Stimulated activated naive CD8-positive, alpha-beta T cell treated with anti-CD3 and anti-CD28 coated beads, Interleukin-15, amount 100 ng/mL, for 72 hours (primary cell): ENCODE measurements around the gene MINDY3.

Source experiments
- ATAC-seq: fragments of 150-1000 bp; cut with Tn5 transposase; 2 replicates; pipeline ENCODE4 v1.10.0; 2021; ENCODE audit warnings: mild to moderate bottlenecking, moderate library complexity
- DNase-seq, 2 donors: peaks; one replicate each; pipeline ENCODE4 v3.0.0; 2021 to 2022
- H3K27ac Mint-ChIP-seq, 2 donors: one replicate each; pipeline ENCODE4 v1.8.0; 2022; ENCODE audit warnings: mild to moderate bottlenecking in 2 of 2, mixed read lengths in 2 of 2, moderate library complexity in 2 of 2
- H3K27me3 Mint-ChIP-seq: one replicate; pipeline ENCODE4 v1.8.0; 2022; ENCODE audit warnings: mixed read lengths
- H3K4me1 Mint-ChIP-seq: one replicate; pipeline ENCODE4 v1.8.0; 2022; ENCODE audit warnings: mild to moderate bottlenecking, mixed read lengths
- H3K4me3 Mint-ChIP-seq, 2 donors: one replicate each; pipeline ENCODE4 v1.8.0; 2022; ENCODE audit warnings: mild to moderate bottlenecking in 2 of 2, mixed read lengths in 2 of 2, moderate library complexity in 1 of 2
- H3K9me3 Mint-ChIP-seq, 2 donors: one replicate each; pipeline ENCODE4 v1.8.0; 2022; ENCODE audit warnings: mixed read lengths in 2 of 2

Gene MINDY3

GRCh38 chr10:15842556-15843169 is 17.6 kb downstream of the MINDY3 start:
- H3K4me3 Mint-ChIP-seq, result no peak overlapping the region
- DNase-seq (no peak), ATAC-seq (no peak)
- no peaks in the 10 kb centered on the region for H3K9me3 Mint-ChIP-seq
- H3K4me1 Mint-ChIP-seq, result peaks cover 25% of the 10 kb centered on the region
- no peaks in the 10 kb centered on the region for H3K27me3 Mint-ChIP-seq
- H3K27ac Mint-ChIP-seq, result peak overlapping the region in 1 of 2 donors; percentile 57

- H3K9me3 Mint-ChIP-seq, result no peaks in the 10 kb centered on the region
- ATAC-seq, result no peak
- no peak overlapping the region for H3K27ac Mint-ChIP-seq
- H3K27me3 Mint-ChIP-seq, result no peaks in the 10 kb centered on the region
- H3K4me3 Mint-ChIP-seq, result no peak overlapping the region
- peaks cover 25% of the 10 kb centered on the region for H3K4me1 Mint-ChIP-seq
- DNase-seq, result no peak
These were observed 18.6 kb downstream of the MINDY3 start for GRCh38 chr10:15841696-15842095.

- H3K27me3 Mint-ChIP-seq, result no peaks in the 10 kb centered on the region
- DNase-seq, result no peak
- H3K9me3 Mint-ChIP-seq, result no peaks in the 10 kb centered on the region
- H3K27ac Mint-ChIP-seq, result no peak overlapping the region
- H3K4me3 Mint-ChIP-seq, result no peak overlapping the region
- H3K4me1 Mint-ChIP-seq, result peaks cover 11% of the 10 kb centered on the region
- no peak for ATAC-seq
These were observed 23.5 kb downstream of the MINDY3 start for GRCh38 chr10:15836807-15837206.

- peaks cover 18% of the 10 kb centered on the region for H3K4me1 Mint-ChIP-seq
These were observed 30.8 kb downstream of the MINDY3 start for GRCh38 chr10:15829495-15829894.

GRCh38 chr10:15824498-15824897 is 35.8 kb downstream of the MINDY3 start:
- H3K4me1 Mint-ChIP-seq, result no peaks in the 10 kb centered on the region
- no peak overlapping the region for H3K4me3 Mint-ChIP-seq
- H3K9me3 Mint-ChIP-seq, result no peaks in the 10 kb centered on the region
- no peak overlapping the region for H3K27ac Mint-ChIP-seq
- ATAC-seq (no peak), DNase-seq (no peak)
- H3K27me3 Mint-ChIP-seq, result no peaks in the 10 kb centered on the region

More at GRCh38 chr10:15829495-15829894, 30.8 kb downstream of the MINDY3 start:
- no peak overlapping the region for H3K4me3 Mint-ChIP-seq
- H3K9me3 Mint-ChIP-seq, result no peaks in the 10 kb centered on the region
- ATAC-seq (no peak), DNase-seq (no peak)
- H3K27me3 Mint-ChIP-seq, result no peaks in the 10 kb centered on the region
- H3K27ac Mint-ChIP-seq, result no peak overlapping the region

GRCh38 chr10:15822131-15822530 is 38.2 kb downstream of the MINDY3 start:
- no peak for ATAC-seq
- no peaks in the 10 kb centered on the region for H3K27me3 Mint-ChIP-seq

GRCh38 chr10:15821046-15821683 is 39.1 kb downstream of the MINDY3 start:
- peaks cover 6% of the 10 kb centered on the region for H3K4me1 Mint-ChIP-seq
- H3K4me3 Mint-ChIP-seq, result no peak overlapping the region
- H3K27ac Mint-ChIP-seq, result no peak overlapping the region
- DNase-seq (no peak), ATAC-seq (no peak)
- H3K9me3 Mint-ChIP-seq, result no peaks in the 10 kb centered on the region
- no peaks in the 10 kb centered on the region for H3K27me3 Mint-ChIP-seq

More at GRCh38 chr10:15822131-15822530, 38.2 kb downstream of the MINDY3 start:
- Mint-ChIP-seq H3K9me3 (no peaks in the 10 kb centered on the region), H3K4me1 (peaks cover 6% of the 10 kb centered on the region), H3K4me3 (no peak overlapping the region), H3K27ac (no peak overlapping the region)
- DNase-seq, result no peak

- no peaks in the 10 kb centered on the region for H3K27me3 Mint-ChIP-seq
- H3K9me3 Mint-ChIP-seq, result no peaks in the 10 kb centered on the region
- no peak overlapping the region for H3K4me3 Mint-ChIP-seq
- DNase-seq (no peak), ATAC-seq (no peak)
- H3K27ac Mint-ChIP-seq, result no peak overlapping the region
- peaks cover 6% of the 10 kb centered on the region for H3K4me1 Mint-ChIP-seq
These were observed 42.8 kb downstream of the MINDY3 start for GRCh38 chr10:15817409-15818046.

GRCh38 chr10:15815242-15815885 is 44.9 kb downstream of the MINDY3 start:
- Mint-ChIP-seq H3K4me3 (no peak overlapping the region), H3K9me3 (no peaks in the 10 kb centered on the region), H3K27me3 (no peaks in the 10 kb centered on the region), H3K4me1 (peaks cover 6% of the 10 kb centered on the region), H3K27ac (no peak overlapping the region)
- ATAC-seq, result no peak
- no peak for DNase-seq

- Mint-ChIP-seq H3K27me3 (no peaks in the 10 kb centered on the region), H3K4me1 (peaks cover 6% of the 10 kb centered on the region), H3K4me3 (no peak overlapping the region), H3K9me3 (no peaks in the 10 kb centered on the region), H3K27ac (no peak overlapping the region)
- ATAC-seq (no peak), DNase-seq (no peak)
These were observed 45.7 kb downstream of the MINDY3 start for GRCh38 chr10:15814565-15814964.

- Mint-ChIP-seq H3K27ac (no peak overlapping the region), H3K9me3 (no peaks in the 10 kb centered on the region), H3K4me1 (peaks cover under 1% of the 10 kb centered on the region), H3K4me3 (no peak overlapping the region), H3K27me3 (no peaks in the 10 kb centered on the region)
- DNase-seq (no peak), ATAC-seq (no peak)
These were observed 46.9 kb downstream of the MINDY3 start for GRCh38 chr10:15813415-15813814.

- no peak for DNase-seq
- Mint-ChIP-seq H3K4me1 (no peaks in the 10 kb centered on the region), H3K4me3 (no peak overlapping the region), H3K27me3 (no peaks in the 10 kb centered on the region), H3K9me3 (no peaks in the 10 kb centered on the region), H3K27ac (no peak overlapping the region)
- ATAC-seq, result no peak
These were observed 50.9 kb downstream of the MINDY3 start for GRCh38 chr10:15809450-15809849.

GRCh38 chr10:15808204-15808797 is 52.0 kb downstream of the MINDY3 start:
- Mint-ChIP-seq H3K4me1 (no peaks in the 10 kb centered on the region), H3K27me3 (no peaks in the 10 kb centered on the region), H3K4me3 (no peak overlapping the region), H3K27ac (no peak overlapping the region), H3K9me3 (no peaks in the 10 kb centered on the region)
- DNase-seq (no peak), ATAC-seq (no peak)

- Mint-ChIP-seq H3K4me1 (peaks cover 6% of the 10 kb centered on the region), H3K4me3 (no peak overlapping the region), H3K27ac (peak overlapping the region in 1 of 2 donors; percentile 66), H3K9me3 (peaks cover 0 to 8% of the 10 kb centered on the region in 2 donors), H3K27me3 (no peaks in the 10 kb centered on the region)
- DNase-seq, result no peak
- ATAC-seq, result no peak
These were observed 54.8 kb downstream of the MINDY3 start for GRCh38 chr10:15805395-15806058.

- Mint-ChIP-seq H3K9me3 (peaks cover 0 to 8% of the 10 kb centered on the region in 2 donors), H3K4me3 (no peak overlapping the region), H3K4me1 (peaks cover 6% of the 10 kb centered on the region), H3K27ac (no peak overlapping the region), H3K27me3 (no peaks in the 10 kb centered on the region)
- no peak for DNase-seq
- ATAC-seq, result no peak
These were observed 56.2 kb downstream of the MINDY3 start for GRCh38 chr10:15804109-15804508.
